Type B pancreatic cell (in vitro differentiated cells): ENCODE data around the gene QRFP. TPM values are rescaled to one million over a fixed set of nuclear protein-coding genes. Genes with fewer than 3 reads are reported as not detected.

Experiments used
- DNase-seq: peaks from one replicate; pipeline ENCODE4 v3.0.0; 2021; ENCODE audit warnings: mixed read lengths; ENCODE audit not compliant: unreplicated experiment; ENCODE audit errors: extremely low spot score
- H3K27ac Mint-ChIP-seq: 2 replicates; pipeline ENCODE4 v1.8.0; 2021; ENCODE audit warnings: mild to moderate bottlenecking, mixed read lengths
- H3K27me3 Mint-ChIP-seq: 2 replicates; pipeline ENCODE4 v1.8.0; 2021; ENCODE audit warnings: mixed read lengths
- H3K36me3 Mint-ChIP-seq: 2 replicates; pipeline ENCODE4 v1.8.0; 2021; ENCODE audit warnings: mixed read lengths
- H3K4me1 Mint-ChIP-seq: one replicate; pipeline ENCODE4 v1.8.0; 2021; ENCODE audit warnings: mixed read lengths; ENCODE audit not compliant: unreplicated experiment
- H3K4me3 Mint-ChIP-seq: 2 replicates; pipeline ENCODE4 v1.8.0; 2021; ENCODE audit warnings: mild to moderate bottlenecking, mixed read lengths
- H3K9me3 Mint-ChIP-seq: 2 replicates; pipeline ENCODE4 v1.8.0; 2021; ENCODE audit warnings: mixed read lengths
- total RNA-seq: library from RNA; stranded (reverse); gene quantifications from 2 replicates; pipeline ENCODE4 v1.2.1, GENCODE V29; 2021; ENCODE audit warnings: low replicate concordance
- TF ChIP-seq, protein P1 (sequence below): fragments of 200-600 bp; sonication (generic); conservative IDR thresholded peaks from 2 replicates; pipeline ENCODE4 v1.5.0; 2021; ENCODE audit warnings: antibody characterized with exemption, mild to moderate bottlenecking

QRFP gene
- total RNA-seq, 1 donor from 2014 or later: not detected

DNA sequence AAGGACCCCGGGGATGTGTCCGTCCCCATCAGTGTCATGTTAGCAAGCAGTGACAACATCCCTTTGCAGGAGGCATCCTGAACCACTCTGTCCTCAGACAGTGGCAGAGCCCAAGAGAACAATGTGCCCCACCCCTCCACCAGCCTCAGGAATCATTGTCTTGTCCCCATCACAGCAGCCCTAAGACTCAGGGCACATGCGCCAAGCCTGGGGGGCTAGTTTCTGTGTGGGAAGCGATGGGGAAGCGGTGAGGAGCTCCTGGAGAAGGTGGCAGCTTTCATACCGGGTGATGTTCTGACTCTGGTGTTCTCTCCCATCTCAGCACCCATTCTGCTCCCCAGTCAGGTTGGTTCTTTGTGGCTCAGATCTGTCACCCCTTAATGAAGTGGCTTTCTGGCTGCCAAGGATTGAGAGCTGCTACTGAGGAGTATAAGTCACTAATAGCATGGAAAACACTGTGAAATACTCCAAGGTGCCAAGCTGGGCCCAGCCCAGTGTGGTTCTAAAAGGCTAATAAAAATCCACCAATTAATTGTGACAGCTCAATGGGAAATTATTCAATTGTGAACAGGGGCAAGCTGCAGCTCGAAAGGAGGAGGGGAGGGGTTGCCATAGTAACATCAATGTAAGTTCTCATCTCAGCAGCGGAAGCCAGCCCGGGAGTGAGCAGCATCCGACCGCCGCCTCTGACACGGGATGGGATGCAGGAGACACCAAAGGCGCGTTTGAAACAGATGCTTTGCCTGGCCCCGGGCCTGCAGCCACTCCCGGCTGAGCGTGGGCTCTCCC is 4.7 kb downstream of the QRFP start:
- no peak for DNase-seq
- Mint-ChIP-seq H3K36me3 (peaks cover 5% of the 10 kb centered on the region), H3K4me3 (no peak overlapping the region), H3K4me1 (peaks cover 10% of the 10 kb centered on the region), H3K27me3 (no peaks in the 10 kb centered on the region), H3K9me3 (no peaks in the 10 kb centered on the region), H3K27ac (no peak overlapping the region)
- TF ChIP-seq, protein P1, sequence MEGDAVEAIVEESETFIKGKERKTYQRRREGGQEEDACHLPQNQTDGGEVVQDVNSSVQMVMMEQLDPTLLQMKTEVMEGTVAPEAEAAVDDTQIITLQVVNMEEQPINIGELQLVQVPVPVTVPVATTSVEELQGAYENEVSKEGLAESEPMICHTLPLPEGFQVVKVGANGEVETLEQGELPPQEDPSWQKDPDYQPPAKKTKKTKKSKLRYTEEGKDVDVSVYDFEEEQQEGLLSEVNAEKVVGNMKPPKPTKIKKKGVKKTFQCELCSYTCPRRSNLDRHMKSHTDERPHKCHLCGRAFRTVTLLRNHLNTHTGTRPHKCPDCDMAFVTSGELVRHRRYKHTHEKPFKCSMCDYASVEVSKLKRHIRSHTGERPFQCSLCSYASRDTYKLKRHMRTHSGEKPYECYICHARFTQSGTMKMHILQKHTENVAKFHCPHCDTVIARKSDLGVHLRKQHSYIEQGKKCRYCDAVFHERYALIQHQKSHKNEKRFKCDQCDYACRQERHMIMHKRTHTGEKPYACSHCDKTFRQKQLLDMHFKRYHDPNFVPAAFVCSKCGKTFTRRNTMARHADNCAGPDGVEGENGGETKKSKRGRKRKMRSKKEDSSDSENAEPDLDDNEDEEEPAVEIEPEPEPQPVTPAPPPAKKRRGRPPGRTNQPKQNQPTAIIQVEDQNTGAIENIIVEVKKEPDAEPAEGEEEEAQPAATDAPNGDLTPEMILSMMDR: no peak

GRCh38 chr9:130890870-130891687 is 5.5 kb downstream of the QRFP start:
- Mint-ChIP-seq H3K9me3 (no peaks in the 10 kb centered on the region), H3K27me3 (no peaks in the 10 kb centered on the region), H3K4me1 (peaks cover 10% of the 10 kb centered on the region), H3K36me3 (peaks cover 5% of the 10 kb centered on the region), H3K4me3 (no peak overlapping the region), H3K27ac (no peak overlapping the region)
- DNase-seq: no peak
- TF ChIP-seq, protein P1: no peak

DNA sequence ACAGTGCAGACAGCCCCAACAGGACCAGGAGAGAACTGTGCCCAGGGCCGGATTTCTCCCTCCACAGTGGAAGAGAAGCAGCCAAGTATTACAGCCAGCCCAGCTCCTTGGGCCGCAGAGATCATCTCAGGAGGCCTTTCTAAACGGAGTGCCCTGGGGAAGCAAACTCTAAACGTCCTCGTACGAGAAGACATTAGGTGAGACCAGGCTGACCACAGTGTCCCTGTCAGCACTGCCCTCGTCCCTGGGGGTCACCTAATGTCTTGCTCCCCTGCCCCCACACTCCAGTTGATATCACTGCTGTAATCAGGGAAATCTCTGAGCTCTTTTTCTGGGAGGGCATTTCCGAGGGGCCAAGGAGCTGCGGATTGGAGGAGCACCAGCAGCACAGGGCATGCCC is 6.5 kb downstream of the QRFP start:
- no peaks in the 10 kb centered on the region for H3K9me3 Mint-ChIP-seq
- no peak for DNase-seq
- H3K4me3 Mint-ChIP-seq: no peak overlapping the region
- H3K4me1 Mint-ChIP-seq: peaks cover 10% of the 10 kb centered on the region
- peaks cover 5% of the 10 kb centered on the region for H3K36me3 Mint-ChIP-seq
- TF ChIP-seq, protein P1: no peak
- no peak overlapping the region for H3K27ac Mint-ChIP-seq
- H3K27me3 Mint-ChIP-seq: no peaks in the 10 kb centered on the region

DNA sequence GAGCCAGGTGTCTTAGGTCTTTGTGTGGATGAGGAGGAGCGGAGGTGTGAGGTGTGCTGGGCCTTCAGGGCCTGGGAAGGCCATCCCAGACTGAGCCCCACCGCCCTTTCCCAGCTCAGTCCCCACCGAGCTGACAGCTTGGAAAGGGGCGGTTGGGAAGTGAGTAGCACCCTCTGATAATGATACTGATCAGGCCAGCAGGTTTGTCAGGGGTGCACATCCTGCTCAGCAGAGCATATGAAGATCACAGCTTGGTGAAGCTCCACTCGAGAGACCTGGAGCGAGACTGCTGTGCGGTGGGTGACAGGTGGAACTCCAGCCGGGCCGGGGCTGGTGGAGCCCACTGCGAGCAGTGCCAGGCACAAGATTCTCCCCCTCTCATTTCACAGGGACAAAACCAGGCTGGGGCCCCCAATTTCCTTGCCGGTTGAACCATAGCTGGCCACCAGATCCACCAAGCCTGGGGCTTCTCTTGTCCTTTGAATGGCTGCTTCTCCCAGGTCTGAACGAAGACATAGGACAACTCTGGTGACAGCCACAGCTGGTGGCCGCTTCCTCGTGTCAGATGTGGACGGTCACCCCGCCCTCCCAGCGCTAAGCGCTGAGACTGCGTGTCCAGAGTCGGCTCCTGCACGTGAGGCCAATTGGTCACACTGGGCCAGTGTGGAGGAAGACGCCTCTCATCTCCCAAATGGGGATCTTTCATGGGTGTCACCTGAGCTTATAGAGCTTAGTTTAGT is 8.3 kb downstream of the QRFP start:
- TF ChIP-seq, protein P1: no peak
- DNase-seq: no peak
- Mint-ChIP-seq H3K36me3 (peaks cover 5% of the 10 kb centered on the region), H3K27me3 (no peaks in the 10 kb centered on the region), H3K4me3 (no peak overlapping the region), H3K9me3 (no peaks in the 10 kb centered on the region), H3K27ac (no peak overlapping the region), H3K4me1 (peaks cover 10% of the 10 kb centered on the region)

- Mint-ChIP-seq H3K4me1 (peaks cover 6% of the 10 kb centered on the region), H3K9me3 (no peaks in the 10 kb centered on the region), H3K4me3 (no peak overlapping the region), H3K27ac (no peak overlapping the region), H3K27me3 (no peaks in the 10 kb centered on the region), H3K36me3 (peaks cover 5% of the 10 kb centered on the region)
- TF ChIP-seq, protein P1: no peak
- no peak for DNase-seq
Measured at GRCh38 chr9:130887494-130888144, 9.0 kb downstream of the QRFP start.
